Measurements from ENCODE around the gene SLC6A17. TPM values are rescaled to one million over a fixed set of nuclear protein-coding genes. Genes with fewer than 3 reads are reported as not detected.

SLC6A17 gene
- not detected in 2 replicates for total RNA-seq

GRCh38 chr1:110150330-110151174, at the start of gene SLC6A17:
Gene SLC6A17, plus strand, starts transcription at chr1:110150494. Its CDS starts 16,436 bp downstream, at chr1:110166930.
- intact Hi-C loops (cut with micrococcal nuclease), result no loop called here

- intact Hi-C loops (cut with micrococcal nuclease), result no loop called here
Observed at GRCh38 chr1:110102081-110102480, 48.2 kb upstream of the SLC6A17 start.

- intact Hi-C loops (cut with micrococcal nuclease), result loop anchor here (1.0 kb wide), 3 partner anchors 18 to 77 kb away; no protein-coding TSS in a partner anchor
Observed at GRCh38 chr1:110106013-110106941, 44.0 kb upstream of the SLC6A17 start.

GRCh38 chr1:110107867-110108469, 42.3 kb upstream of the SLC6A17 start:
- intact Hi-C loops (cut with micrococcal nuclease), result no loop called here

GRCh38 chr1:110111081-110111480, 39.2 kb upstream of the SLC6A17 start:
- intact Hi-C loops (cut with micrococcal nuclease), result no loop called here

- intact Hi-C loops (cut with micrococcal nuclease), result no loop called here
Observed at GRCh38 chr1:110112143-110112542, 38.2 kb upstream of the SLC6A17 start, which contains the start of gene UBL4B. Gene UBL4B, plus strand, starts transcription at chr1:110112443. Its CDS starts 92 bp downstream, at chr1:110112535.

- intact Hi-C loops (cut with micrococcal nuclease), result no loop called here
Observed at GRCh38 chr1:110112656-110113055, 37.6 kb upstream of the SLC6A17 start.

- intact Hi-C loops (cut with micrococcal nuclease), result no loop called here
Observed at GRCh38 chr1:110113551-110113950, 36.7 kb upstream of the SLC6A17 start.

- intact Hi-C loops (cut with micrococcal nuclease), result no loop called here
Observed at GRCh38 chr1:110114173-110114572, 36.1 kb upstream of the SLC6A17 start.

GRCh38 chr1:110114784-110115183, 35.5 kb upstream of the SLC6A17 start:
- intact Hi-C loops (cut with micrococcal nuclease), result no loop called here

GRCh38 chr1:110118636-110119396, 31.5 kb upstream of the SLC6A17 start:
- intact Hi-C loops (cut with micrococcal nuclease), result no loop called here

- intact Hi-C loops (cut with micrococcal nuclease), result no loop called here
Observed at GRCh38 chr1:110119843-110120242, 30.5 kb upstream of the SLC6A17 start.

- intact Hi-C loops (cut with micrococcal nuclease), result no loop called here
Observed at GRCh38 chr1:110120960-110121561, 29.2 kb upstream of the SLC6A17 start.

GRCh38 chr1:110123224-110123623, 27.1 kb upstream of the SLC6A17 start:
- intact Hi-C loops (cut with micrococcal nuclease), result no loop called here

GRCh38 chr1:110125810-110126209, 24.5 kb upstream of the SLC6A17 start:
- intact Hi-C loops (cut with micrococcal nuclease), result no loop called here

GRCh38 chr1:110130113-110130591, 20.1 kb upstream of the SLC6A17 start:
- intact Hi-C loops (cut with micrococcal nuclease), result no loop called here

GRCh38 chr1:110130989-110131388, 19.3 kb upstream of the SLC6A17 start:
- intact Hi-C loops (cut with micrococcal nuclease), result no loop called here

GRCh38 chr1:110132682-110133081, 17.6 kb upstream of the SLC6A17 start:
- intact Hi-C loops (cut with micrococcal nuclease), result no loop called here

GRCh38 chr1:110133436-110133835, 16.9 kb upstream of the SLC6A17 start:
- intact Hi-C loops (cut with micrococcal nuclease), result no loop called here

- intact Hi-C loops (cut with micrococcal nuclease), result no loop called here
Observed at GRCh38 chr1:110134050-110134595, 16.2 kb upstream of the SLC6A17 start.

Data from T-helper 1 cell treated with Interleukin-12 subunit alpha and Interleukin-12 subunit beta and Interleukin-4 antibody, amounts not matched to agents 30 ng/mL and 1 ng/mL, for 36 hours (primary cell).